HG02763 (cell line): ENCODE results near the gene SSR3.

Experiments used
- ATAC-seq: cut with Tn5 transposase; IDR thresholded peaks from one replicate; pipeline ENCODE4 v1.9.1; 2021; ENCODE audit warnings: mild to moderate bottlenecking, moderate library complexity; ENCODE audit not compliant: unreplicated experiment

The SSR3 gene

DNA sequence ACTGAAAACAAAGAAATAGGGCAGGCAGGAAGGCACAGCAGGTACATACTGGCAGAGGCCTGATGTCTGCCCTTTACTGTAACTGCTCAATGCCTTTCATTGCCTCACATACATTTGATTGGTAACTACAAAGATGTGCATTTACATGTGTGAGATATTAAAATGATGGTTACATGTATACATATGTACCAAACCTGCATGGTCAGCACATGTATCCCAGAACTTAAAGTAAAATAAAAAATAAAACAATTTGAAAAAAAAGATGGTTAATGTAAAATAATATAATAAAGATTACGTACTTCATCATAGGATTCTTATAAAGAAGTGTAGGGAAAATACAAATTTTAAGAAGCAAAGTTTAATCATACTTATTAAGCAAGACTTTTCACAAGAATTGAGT, 15.1 kb downstream of the SSR3 start:
- no peak for ATAC-seq

DNA sequence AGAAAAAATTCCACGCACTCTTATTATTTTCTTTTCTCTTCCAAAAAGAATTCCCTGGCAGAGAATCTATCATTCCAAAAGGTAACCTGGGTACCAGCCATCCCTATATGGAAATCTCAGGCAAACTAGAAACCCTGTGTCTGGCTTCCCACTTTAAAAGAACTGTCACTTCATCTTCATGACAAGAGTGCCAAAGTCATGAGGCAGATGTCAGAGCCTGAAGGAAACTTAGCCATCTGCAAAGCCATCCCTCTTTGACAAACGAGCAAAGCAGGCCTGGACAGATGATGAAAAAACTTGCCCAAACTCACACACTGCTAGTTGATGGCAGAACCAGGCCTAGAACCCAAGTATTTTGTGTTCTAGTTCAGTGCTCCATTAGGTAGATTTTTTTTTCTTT, 15.9 kb downstream of the SSR3 start:
- no peak for ATAC-seq

DNA sequence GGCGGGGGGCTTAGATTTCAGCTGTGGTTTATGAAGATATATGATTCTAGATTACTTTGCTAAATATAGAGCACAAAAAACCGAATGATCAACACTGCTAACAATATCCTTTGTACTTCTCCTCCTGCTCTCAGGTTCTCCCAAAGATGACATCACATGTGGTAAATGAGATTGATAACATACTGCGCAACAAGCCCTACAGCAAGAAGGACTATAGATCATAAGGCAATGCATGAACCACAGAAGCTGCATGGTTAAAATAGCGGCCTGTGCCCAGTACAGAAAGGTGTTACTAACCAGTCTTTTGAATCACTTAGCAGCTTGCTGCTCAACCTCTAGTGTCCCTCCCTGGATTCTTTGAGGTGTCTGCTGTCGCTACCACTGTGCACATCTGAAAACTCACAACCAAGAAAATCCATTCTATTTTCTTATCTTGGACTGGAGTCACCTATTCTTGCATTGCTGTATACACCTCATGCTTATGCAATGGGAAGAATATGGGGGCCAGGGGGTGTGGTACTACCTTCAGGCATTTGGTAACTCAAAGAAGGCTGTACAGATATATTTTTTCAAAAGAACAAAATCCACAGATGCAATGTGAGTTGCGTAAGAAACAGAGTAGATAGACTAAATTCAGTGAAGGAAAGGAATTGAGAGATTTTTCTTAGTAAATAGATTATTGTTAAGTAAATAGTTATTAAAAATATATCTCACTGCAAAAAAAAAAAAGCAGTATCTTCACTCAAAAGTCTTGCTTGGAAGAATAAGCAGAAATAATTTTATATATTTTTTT, 18.2 kb downstream of the SSR3 start:
- no peak for ATAC-seq

DNA sequence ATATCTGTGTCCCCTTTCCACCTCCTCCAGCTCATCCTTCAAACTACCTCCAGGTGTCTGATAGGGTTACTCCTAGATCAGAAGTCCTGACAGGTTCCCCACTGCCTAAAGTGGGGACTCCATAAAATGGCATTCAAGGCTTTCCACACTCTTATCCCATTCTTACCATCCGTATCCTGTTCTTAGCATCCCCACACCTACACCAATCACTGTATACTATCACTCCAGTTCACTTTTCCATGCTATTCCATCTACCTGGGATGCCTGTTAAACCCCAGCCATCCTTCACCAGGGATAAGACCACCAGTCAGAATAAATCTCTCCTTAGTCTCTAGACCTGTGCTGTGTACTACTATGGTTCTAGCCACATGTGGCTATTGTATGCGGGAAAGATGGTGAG, 19.1 kb downstream of the SSR3 start:
- ATAC-seq = no peak

DNA sequence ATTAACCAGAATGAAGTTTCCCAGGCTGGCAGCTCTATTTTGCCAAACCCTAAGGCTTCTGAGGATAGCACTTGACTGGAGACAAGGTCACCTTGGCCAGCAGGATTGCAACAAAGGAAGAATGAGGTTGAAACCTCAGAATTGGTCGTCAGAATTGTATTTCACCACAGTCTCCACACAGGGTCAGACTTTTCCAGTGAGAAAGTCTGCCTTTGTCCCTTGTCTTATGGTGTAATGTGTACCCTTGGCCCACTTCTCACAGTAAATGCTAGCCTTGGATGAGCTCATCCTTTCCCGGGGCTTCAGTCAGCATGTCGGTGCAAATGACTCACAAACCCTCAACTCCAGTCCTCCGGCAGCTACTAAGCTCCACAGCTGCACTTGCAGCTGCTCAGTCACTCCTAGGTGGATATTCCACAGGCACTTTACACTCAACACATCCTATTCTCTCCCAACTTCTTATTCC, 19.7 kb downstream of the SSR3 start:
- no peak for ATAC-seq

DNA sequence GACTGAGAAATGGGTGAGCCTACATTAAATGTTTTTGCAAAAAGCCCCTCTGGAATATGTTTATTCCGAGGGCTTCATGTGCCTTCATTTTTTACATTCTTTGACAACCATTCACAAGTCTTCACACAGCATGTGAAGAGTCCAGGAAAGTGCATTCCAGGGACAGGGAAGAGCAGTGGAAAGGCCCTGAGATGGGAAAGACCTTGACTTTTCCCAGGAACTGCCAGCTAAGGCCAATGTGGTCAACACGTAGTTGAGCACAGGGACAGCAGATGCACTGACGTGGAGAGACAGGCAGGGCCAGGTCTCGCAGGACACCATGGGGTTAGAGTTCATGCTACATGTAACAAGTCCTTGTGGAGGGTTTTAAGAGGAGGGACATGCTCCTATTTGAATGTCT, 21.7 kb downstream of the SSR3 start:
- no peak for ATAC-seq

DNA sequence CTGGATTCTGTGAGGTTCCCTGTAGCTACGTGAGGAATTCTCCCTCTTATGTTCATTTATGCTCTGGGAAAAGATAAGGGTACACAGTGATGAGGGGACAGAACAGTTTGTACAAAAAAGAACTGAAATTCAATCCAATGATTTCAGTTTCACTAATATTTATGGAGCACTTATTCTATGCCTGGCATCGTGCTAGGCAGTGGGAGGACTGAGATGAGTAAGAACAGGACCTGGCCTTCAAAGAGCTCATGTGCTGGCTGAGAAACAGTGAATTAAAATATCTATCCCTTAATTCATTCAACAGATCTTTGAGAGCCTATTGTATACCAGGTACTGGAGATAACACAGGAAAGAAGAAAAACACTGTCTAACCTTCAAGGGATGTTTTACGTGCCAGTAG, 22.2 kb downstream of the SSR3 start:
- ATAC-seq = no peak

DNA sequence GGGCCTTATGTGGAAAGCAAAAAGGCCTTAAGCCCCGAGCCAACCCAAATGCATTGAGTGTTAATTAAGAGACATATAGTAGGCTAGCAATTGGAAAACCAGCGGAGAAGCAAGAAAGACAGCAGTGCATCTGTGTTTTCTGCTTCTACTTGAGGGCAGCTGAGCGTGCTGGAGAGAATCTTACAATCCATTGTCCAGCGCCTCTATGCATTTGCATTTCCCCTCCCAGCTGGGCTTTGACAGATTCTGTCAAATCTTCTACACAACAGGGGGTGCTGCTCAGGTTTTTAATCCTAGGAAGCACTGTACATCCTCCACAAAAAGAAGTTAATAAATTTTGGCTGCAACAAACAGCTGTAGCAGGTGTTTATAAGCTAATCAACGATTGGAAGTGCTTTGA, 23.9 kb downstream of the SSR3 start:
- no peak for ATAC-seq

DNA sequence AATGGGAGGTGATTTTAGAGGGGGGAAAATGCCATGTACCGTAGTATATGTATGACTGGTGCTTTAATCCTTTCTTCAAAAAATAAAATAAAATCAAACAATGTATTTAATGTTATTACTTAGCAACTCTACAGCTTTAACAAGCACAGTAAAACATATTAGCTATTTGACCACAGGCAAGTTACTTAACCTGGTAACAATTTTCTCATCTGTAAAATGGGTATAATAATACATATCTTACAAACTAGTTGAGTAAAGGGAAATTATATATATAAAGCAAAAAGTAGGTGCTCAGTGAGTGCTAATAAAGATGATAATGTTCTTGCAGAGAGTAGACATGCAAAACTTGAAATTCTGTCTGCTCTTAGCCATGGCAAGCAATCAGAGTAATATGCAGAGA, 27.9 kb downstream of the SSR3 start:
- ATAC-seq = no peak

DNA sequence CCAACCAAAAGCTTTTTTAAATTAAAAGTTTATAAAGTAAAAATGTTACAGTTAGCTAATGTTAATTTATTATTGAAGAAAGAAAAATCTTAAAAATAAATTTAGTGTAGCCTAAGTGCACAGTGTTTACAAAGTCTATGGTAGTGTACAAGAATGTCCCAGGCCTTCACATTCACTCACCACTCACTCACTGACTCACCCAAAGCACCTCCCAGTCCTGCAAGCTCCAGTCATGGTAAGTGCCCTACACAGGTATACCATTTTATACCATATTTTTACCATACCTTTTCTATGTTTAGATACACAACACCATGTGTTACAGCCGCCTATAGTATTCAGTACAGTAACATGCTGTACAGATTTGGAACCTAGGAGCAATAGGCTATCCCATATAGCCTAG, 29.1 kb downstream of the SSR3 start:
- ATAC-seq = no peak

DNA sequence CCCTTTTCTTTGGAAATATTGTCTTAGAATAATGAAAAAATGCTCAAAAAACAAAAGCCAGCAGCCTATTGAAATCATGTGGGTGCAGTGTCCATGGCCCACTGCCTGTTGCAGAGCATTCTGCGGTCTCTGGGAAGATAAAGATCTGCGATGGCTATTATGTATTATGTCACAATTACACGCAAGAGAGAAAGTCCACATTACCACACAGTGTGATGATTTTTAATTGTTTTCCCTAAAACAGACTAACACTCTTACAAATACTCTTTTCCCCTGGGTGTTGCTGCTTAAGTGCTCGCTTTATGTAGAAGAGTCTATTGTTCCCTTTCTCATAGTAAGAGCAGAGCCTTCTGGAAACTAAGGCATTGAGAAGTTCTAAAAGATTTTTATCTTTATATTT, 32.2 kb downstream of the SSR3 start:
- no peak for ATAC-seq

DNA sequence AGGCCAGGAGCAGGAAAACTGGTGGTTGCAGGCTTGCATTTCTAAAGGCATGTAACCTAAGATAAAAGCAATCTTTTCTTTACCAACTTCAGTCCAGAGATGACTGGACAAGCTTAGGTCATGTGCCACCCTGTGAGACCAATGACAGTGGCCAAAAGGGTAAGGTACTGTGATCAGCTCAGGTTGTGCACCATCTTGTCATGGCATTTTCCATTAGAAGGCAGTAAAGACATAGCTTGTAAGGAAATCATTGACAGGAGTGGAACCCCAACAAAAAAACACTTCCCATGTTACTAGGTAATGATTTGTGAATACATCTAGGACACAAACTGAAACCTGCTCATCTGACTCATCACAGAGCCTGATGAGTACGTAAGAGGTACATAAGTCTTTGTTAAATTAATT, 35.2 kb downstream of the SSR3 start:
- peak; percentile 75 for ATAC-seq

DNA sequence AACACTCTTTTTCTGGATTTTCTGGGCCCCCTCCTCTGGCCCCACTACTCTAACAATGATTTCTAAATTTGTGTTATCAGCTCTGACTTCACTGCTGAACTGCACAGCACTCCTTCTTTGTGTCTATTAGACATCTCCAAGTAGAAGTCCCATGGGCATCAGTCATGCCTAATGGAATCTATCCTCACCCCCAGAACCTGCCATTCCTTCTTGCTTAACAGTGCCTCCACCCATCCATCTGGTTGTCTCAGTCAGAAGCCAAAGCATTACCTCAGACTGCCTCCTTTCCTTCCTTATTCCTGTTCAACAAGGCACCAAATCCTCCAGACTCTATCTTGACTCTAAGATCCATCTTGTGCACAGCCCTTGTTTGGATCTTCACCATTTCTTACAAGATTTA, 36.2 kb downstream of the SSR3 start:
- no peak for ATAC-seq

DNA sequence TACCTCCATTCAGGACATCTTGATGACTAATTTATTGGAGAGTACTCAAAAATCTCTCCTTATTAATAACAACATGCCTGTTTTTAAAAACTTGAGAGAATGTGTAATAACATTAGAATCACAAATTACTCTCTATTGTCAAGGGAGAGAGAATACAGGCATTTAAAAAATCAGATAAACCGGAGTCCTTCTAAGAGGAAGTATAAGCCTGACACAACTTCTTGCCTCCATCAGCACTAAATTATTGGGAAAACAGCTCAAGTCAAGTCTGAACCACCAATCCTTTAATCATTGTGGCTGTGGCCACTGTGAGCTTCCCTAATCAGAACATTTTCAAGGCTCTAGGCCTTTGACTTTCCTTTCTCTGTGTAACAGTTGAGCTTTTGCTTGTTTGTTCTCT, 38.0 kb downstream of the SSR3 start:
- no peak for ATAC-seq

DNA sequence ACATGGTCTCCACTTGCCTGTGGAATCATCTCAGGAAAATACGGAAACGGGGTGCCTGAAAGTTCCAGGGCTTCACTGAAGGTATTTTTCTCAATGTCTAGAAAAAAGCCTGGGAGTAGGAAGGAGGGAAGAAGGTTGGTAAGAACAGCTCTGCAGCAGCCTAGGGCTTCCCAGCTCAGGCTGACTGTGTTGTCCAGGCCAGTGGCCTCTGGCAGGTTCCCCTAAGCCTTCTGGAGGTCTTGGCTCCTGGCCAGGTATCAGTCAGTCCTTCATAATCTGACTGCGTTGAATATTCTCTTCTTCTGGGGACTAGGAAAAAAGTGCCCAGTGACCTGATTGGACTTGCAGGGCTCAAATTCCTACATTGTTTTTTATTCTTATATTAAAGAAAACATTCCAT, 38.6 kb downstream of the SSR3 start:
- no peak for ATAC-seq

DNA sequence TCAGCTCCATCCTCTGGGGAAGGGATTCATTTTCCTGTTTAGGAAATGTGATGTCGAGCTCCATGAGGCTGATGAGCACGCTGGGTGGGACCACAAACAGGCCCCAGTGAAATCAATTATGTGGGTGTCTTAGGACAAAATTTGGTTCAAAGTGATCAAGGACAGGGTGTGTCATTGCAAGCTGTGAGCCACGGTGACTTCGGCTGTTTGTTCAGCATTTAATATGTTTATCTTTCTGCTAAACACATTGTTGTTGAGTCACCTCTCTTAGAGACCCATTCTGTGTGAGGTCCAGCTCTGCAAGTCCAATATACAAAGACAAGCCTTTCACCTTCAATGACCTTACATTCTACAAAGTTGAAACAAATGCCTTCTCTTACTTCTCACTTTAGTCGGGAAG, 41.3 kb downstream of the SSR3 start:
- ATAC-seq = no peak

DNA sequence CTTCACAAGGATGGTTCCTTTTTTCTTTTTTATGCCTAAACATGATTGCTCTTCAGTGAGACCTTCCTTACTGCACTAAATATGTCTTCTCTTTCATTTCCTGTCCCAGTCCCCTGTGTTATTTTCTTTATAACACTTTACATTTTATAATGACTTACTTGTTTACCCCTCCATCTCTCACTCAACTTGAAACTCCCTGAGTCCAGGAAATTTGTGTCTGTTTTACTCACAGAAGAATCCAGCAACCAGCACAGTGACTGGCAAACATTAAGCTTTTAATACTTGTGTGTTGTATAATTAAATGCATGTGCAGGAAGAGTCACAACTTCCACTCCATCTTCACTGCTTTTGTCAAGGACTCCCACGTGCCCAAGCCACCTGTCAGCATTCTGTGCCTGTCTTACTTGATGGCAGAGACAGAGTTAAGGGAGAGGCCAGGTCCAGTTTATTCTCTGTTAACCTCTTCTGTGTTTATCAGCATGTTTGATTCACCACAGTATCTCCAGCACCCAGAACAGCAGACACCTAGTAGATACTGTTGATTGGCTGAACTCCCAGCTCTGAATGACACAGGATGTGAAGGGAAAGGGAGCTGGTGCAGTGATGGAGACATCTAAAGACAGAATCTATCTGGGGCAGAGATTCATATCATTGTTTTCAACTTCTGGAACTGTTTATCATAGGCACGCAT, 42.8 kb downstream of the SSR3 start:
- ATAC-seq = no peak

DNA sequence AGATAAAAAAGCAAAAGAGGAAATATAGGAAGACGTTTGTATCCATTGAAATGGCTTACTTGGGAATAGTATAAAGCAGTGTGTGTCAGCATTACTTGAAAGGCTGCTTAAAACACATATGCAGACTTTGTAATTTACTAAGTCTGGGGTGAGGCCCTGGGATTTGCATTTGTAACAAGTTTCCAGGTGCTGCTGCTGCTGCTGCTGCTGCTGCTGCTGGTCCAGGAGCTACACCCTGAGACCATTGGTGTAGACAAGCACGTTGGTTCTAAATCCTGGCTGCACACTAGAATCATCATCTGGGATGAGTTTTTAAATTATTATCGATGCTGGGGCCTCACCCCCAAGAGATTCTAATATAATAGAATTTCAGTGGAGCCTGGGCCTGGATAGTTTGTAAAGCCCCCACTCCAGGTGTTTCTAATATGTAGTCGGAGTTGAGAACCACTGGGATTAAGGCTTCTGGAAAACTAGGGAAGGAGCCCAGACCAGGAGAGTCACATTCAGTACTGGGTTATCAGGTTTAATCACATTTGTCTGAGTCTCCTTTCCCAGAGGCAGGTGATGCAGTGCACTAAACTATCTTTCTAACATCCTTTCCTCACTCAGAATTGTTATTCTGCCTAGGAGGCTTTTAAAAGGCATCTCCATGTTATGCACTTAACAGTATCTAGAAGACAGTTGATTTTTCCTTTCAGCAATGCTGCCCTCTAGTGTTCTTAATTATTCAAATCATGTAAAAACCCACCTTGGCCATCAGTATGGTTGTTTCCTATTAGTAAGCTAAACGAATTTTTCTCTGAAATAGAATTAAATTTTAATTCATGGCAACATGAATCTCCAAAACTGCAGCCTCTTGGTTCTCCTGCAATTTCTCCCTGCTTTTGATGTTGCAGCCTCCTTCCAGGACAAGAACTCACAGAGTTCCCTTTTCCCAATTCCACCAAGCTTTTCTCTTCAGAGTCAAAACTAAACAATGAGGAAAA, 45.4 kb downstream of the SSR3 start:
- peak; percentile 76 for ATAC-seq

DNA sequence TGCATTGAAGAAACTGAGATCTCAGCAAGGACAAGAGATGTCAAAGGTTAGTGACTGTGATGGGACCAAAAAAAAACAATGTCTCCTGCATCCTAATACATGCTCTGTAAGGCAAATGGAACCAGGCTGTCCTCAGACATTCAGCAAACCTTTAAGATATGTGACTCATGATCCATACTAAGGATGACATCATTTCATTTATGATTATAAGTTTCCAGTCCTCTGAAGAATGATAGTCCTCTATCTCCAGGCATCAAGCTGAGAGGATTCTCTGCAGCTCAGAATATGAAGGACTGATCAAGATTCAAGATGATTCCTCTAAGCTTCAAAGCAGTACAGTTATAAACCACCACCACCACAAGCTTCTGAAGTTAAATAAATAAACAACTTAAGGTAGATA, 47.6 kb downstream of the SSR3 start:
- no peak for ATAC-seq

DNA sequence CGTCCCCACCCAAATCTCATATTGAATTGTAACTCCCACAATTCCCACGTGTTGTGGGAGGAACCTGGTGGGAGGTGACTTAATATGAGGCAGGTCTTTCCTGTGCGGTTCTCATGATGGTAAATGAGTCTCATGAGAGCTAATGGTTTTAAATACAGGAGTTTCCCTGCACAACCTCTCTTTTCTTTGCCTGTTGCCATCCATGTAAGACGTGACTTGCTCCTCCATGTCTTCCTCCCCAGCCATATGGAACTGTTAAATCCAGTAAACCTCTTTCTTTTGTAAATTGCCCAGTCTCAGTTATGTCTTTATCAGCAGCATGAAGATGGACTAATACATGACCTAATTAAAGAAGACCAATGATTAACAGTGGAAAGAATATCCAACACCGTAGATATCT, 56.6 kb downstream of the SSR3 start:
- ATAC-seq = no peak

DNA sequence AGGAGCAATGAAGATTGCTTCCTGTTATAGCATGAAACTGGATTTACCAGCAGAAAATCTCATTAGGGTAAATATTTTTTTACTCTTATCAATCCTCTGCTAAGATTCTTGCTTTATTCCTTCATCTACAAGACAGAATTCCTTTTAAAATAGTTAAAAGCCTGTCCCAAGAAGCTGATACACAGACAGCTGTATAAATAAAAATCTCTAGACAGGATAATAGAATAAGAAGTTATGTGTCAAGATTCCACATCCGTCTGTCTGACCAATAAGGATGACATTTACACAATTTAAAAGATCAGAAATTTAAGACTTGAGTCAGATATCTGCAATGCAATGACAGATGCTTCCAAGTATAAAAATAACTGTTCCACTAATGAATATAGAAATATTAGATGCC, 57.6 kb downstream of the SSR3 start:
- no peak for ATAC-seq
